Measurements from ENCODE around the gene CLEC4F. TPM values are rescaled to one million over a fixed set of nuclear protein-coding genes. Genes with fewer than 3 reads are reported as not detected.

Gene CLEC4F
- total and polyA plus RNA-seq, 2 of the 13 experiments (the other 11 are each of a cell fraction or from before 2014, with no cell fraction given) = 0.12 to 0.13 TPM

Small RNAs within 50 kb of the gene (small RNA-seq; reads per million reads assigned to genes)
- gene HMGN2P21 (ENCODE audit: insufficient read depth in 2 of 3, insufficient read length in 3 of 3, low read depth in 2 of 3, low replicate concordance in 1 of 3) = 0 reads per million in 3 experiments

Other genes starting within 250 kb of the CLEC4F start
- 0.13 TPM in 1 of 2 replicates, not detected in the other for gene ADD2, start 52.4 kb downstream of the CLEC4F start, total RNA-seq (2016; rRNA removed; fragmentation: Illumina TruSeq; extraction: Trizol)
- gene ADD2, start 52.4 kb downstream of the CLEC4F start, polyA plus RNA-seq (2011; rRNA removed) = 0.05 and 0.07 TPM in 2 replicates
- gene FIGLA, start 30.0 kb downstream of the CLEC4F start, total RNA-seq (2016; rRNA removed; fragmentation: Illumina TruSeq; extraction: Trizol) = not detected in 2 replicates
- not detected in 2 replicates for gene FIGLA, start 30.0 kb downstream of the CLEC4F start, polyA plus RNA-seq (2011; rRNA removed)
- 0.09 and 0.27 TPM in 2 replicates for gene CD207, start 15.2 kb upstream of the CLEC4F start, total RNA-seq (2016; rRNA removed; fragmentation: Illumina TruSeq; extraction: Trizol)
- gene CD207, start 15.2 kb upstream of the CLEC4F start, polyA plus RNA-seq (2011; rRNA removed) = 0.13 and 0.15 TPM in 2 replicates
- gene VAX2, start 80.0 kb upstream of the CLEC4F start, total RNA-seq (2016; rRNA removed; fragmentation: Illumina TruSeq; extraction: Trizol) = 3.9 and 4.1 TPM in 2 replicates
- gene VAX2, start 80.0 kb upstream of the CLEC4F start, polyA plus RNA-seq (2011; rRNA removed) = 2.1 and 3.0 TPM in 2 replicates
- 0.58 TPM in 1 of 2 replicates, not detected in the other for gene ATP6V1B1, start 115.3 kb upstream of the CLEC4F start, total RNA-seq (2016; rRNA removed; fragmentation: Illumina TruSeq; extraction: Trizol)
- 1.6 and 1.8 TPM in 2 replicates for gene ATP6V1B1, start 115.3 kb upstream of the CLEC4F start, polyA plus RNA-seq (2011; rRNA removed)
- not detected in 2 replicates for gene ANKRD53, start 158.0 kb upstream of the CLEC4F start, total RNA-seq (2016; rRNA removed; fragmentation: Illumina TruSeq; extraction: Trizol)
- gene ANKRD53, start 158.0 kb upstream of the CLEC4F start, polyA plus RNA-seq (2011; rRNA removed) = 0.12 and 0.15 TPM in 2 replicates
- 36.0 and 43.8 TPM in 2 replicates for gene TEX261, start 174.3 kb upstream of the CLEC4F start, total RNA-seq (2016; rRNA removed; fragmentation: Illumina TruSeq; extraction: Trizol)
- gene TEX261, start 174.3 kb upstream of the CLEC4F start, polyA plus RNA-seq (2011; rRNA removed) = 68.7 and 78.7 TPM in 2 replicates
- 29.8 and 35.2 TPM in 2 replicates for gene NAGK, start 248.0 kb upstream of the CLEC4F start, total RNA-seq (2016; rRNA removed; fragmentation: Illumina TruSeq; extraction: Trizol)
- gene NAGK, start 248.0 kb upstream of the CLEC4F start, polyA plus RNA-seq (2011; rRNA removed) = 24.4 and 32.1 TPM in 2 replicates

Measured in HepG2 (cell line).